COLO829 (cell line): Measurements from ENCODE around the gene TMEM150A.
"Not testable (repeated sequence)": the region's sequence is repeated elsewhere in the genome, so short reads cannot be mapped to it uniquely, and the experiment has no call there.

ENCODE experiments used
- DNase-seq: peaks from one replicate; pipeline ENCODE4 v3.0.0; 2012; ENCODE audit warnings: low spot score

TMEM150A gene

GRCh38 chr2:85564144-85564563 is 38.3 kb downstream of the TMEM150A start:
- no peak for DNase-seq

- DNase-seq: peak; percentile 85
Measured at GRCh38 chr2:85561280-85562212, 41.0 kb downstream of the TMEM150A start, which contains the start of gene GGCX. Gene GGCX, minus strand, starts transcription at chr2:85561493. Its CDS starts 65 bp downstream, at chr2:85561428.

GRCh38 chr2:85560812-85561279 is 41.7 kb downstream of the TMEM150A start:
- no peak for DNase-seq

- DNase-seq: not testable (repeated sequence)
Measured at GRCh38 chr2:85560403-85560726, 42.1 kb downstream of the TMEM150A start.

GRCh38 chr2:85558160-85558559 is 44.3 kb downstream of the TMEM150A start:
- DNase-seq: no peak

GRCh38 chr2:85557130-85557529 is 45.4 kb downstream of the TMEM150A start:
- DNase-seq: no peak

GRCh38 chr2:85554980-85555612 is 47.4 kb downstream of the TMEM150A start:
- DNase-seq: no peak

GRCh38 chr2:85553184-85553583 is 49.3 kb downstream of the TMEM150A start:
- DNase-seq: no peak

- DNase-seq: peak; percentile 77
Measured at GRCh38 chr2:85551698-85552678, 50.5 kb downstream of the TMEM150A start.

- no peak for DNase-seq
Measured at GRCh38 chr2:85550486-85550885, 52.0 kb downstream of the TMEM150A start.

GRCh38 chr2:85549826-85550225 is 52.7 kb downstream of the TMEM150A start:
- DNase-seq: no peak

GRCh38 chr2:85549095-85549494 is 53.4 kb downstream of the TMEM150A start:
- DNase-seq: no peak

- no peak for DNase-seq
Measured at GRCh38 chr2:85548608-85548900, 53.9 kb downstream of the TMEM150A start.
